Embryonic facial prominence (tissue), 1 donor: ENCODE measurements around the gene RSU1.
"Not testable (repeated sequence)": the region's sequence is repeated elsewhere in the genome, so short reads cannot be mapped to it uniquely, and the experiment has no call there.

Experiments used
- DNase-seq: peaks from one replicate; pipeline ENCODE4 v3.0.0-alpha.2; 2016; ENCODE audit errors: extremely low spot score

The RSU1 gene

DNA sequence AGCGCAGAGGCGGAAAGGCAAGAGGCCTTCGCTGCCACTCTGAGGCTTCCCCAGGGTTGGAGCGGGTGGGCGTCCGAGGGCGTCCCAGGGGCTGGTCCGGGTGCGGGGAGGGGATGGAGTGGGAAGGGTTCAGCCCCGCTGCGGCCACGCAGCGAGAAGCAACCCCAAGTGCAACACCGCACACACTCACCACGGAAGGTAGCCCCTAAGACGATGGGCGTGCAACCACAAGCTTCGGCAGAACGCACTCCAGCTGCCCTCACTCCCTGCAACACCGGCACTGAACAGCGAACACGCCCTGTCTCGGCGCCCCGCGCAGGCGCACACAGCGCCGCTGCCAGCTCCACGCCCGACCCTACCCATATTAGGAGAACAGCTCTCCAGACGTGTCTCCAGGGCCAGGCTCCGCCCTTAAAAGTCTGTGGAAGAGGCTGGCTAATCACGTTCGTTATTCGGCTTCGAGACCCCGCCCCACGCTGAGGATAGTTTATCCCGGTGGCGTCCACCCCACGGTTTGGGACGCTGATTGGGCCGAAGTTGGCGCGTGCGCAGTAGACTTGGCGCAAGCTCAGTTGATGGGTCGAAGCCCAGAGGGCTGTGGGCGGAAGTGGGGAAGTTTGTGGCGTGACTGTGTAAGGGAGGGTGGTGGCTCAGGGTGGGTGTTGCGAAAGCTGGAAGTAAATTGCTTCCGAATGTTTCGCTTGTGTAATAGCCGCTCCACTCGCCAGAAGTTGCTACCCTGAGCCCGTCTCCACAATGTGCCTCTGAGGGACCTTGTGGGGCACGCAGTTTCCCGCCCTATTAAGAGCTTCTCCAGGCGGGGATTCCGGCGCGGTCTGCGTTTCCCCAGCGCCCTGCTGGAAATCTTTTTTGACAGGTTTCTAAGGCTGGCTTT is at the start of gene RSU1:
Gene RSU1 (minus strand): TSS at position 300 of the 895 bp plus-strand sequence. CDS start 343 bp downstream, outside the sequence.
- peak; percentile 99 for DNase-seq

DNA sequence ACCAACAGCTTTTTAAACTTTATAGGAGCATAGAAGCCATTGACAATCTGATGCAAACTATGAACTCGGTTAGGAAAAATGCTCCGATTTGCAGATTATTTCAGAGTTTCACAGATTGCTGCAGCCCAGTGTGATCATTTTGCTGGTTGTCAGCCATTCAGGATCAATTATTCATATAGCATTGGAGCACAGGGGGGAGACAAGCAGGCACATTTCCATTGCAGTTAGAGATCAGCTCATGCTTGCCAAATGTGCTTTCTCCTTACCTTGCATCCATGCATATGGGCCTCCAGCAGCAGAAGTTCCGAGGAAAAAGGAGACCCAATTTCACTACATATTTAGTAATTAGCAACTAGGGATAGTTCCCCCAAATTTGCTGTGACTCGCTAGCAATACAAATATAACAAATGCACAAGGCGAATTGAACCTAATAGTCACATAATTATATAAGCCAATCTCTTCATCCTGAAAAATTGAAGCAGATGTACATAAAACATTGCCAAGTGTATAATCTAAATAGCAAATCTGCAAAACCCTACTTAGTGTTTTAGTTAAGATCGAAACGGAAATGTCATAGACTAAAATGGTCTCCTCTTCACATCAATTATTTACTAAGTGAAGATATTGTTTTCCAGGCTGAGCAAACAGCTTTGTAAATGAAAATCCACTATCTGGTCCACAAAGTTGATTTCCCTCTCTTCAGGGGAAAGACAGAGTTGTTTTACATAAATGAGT is 49.5 kb upstream of the RSU1 start:
- DNase-seq = no peak

- DNase-seq = no peak
These were observed 48.5 kb upstream of the RSU1 start for GRCh38 chr10:16865766-16866165.

DNA sequence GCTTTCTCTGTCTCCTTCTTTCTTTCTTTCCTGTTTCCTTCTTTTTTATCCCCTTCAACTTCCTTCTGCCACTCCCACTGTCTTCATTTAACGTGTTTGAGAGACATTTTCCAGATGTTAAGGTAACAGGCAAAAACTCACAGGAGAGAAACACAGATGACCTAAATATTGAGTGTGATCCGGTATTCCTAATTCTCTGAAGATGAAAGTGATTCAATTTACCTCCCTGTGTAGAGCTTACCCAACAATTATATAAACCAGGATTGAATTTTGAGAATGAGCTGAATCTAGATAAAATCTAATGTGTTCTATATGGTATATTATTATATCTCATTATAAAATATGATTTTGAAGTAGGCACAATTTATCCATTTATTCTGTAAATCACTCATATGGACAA is 46.5 kb upstream of the RSU1 start:
- DNase-seq = no peak

DNA sequence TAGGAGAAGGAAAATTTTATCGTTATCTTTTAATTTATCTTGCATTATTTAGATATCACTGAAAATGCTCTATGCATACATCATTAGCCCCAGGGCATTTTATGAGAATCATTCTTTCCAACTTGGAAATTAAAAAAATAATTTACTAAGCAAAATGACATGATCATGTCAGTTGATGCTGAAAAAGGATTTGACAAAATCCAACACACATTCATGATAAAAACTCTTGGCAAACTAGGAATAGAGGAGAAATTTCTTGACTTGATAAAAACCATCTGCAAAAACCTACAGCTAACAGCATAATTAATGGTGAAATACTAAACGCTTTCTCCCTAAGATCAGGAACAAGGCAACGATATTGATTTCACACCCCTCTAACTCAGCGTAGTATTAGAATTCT is 40.2 kb upstream of the RSU1 start:
- DNase-seq = no peak

DNA sequence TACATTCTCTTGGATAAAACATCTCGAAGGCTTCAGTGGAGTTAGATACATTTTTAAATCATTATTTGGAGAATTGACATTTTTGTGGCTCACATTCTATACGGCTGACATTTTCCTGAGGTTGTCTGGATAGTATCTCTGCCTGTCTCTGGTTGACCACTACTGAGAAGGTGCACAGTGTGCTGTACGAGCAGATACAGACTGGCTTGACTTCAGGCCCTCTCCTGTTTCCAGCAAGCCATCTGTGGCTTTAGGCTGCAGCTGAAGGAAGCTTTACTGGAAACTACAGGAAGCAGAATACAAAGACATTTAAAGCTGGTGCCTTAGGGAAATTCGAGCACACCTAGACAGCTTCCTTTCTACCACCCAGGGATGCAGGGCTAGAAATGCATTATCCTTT is 39.3 kb upstream of the RSU1 start:
- no peak for DNase-seq

GRCh38 chr10:16856092-16856491 is 38.9 kb upstream of the RSU1 start:
- DNase-seq = no peak

- DNase-seq = no peak
These were observed 37.4 kb upstream of the RSU1 start for GRCh38 chr10:16854623-16855022.

- no peak for DNase-seq
These were observed 36.6 kb upstream of the RSU1 start for GRCh38 chr10:16853809-16854208.

DNA sequence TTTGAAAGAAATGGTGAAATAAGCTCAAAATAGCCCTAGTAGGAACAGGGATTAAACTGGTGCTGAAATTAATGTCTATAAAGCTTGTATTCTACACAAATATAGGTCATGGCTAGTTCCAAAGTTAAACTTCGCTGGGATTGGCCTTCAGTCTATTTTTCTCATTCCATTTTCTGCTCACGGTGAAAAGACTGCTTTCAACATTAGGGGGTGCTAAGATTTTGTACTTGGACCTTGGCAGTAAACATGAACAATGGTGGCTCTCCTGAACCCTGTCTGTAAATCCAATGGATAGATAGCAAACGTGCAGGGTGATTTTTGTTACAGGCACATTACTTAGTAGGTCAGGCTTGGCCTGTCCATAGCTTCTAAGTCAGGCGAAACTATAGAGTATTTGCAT is 36.0 kb upstream of the RSU1 start:
- peak; percentile 42 for DNase-seq

- no peak for DNase-seq
These were observed 35.4 kb upstream of the RSU1 start for GRCh38 chr10:16852624-16853023.

GRCh38 chr10:16848562-16849154 is 31.4 kb upstream of the RSU1 start:
- DNase-seq = no peak

- DNase-seq = no peak
These were observed 30.4 kb upstream of the RSU1 start for GRCh38 chr10:16847644-16848043.

GRCh38 chr10:16845248-16845647 is 28.0 kb upstream of the RSU1 start:
- no peak for DNase-seq

GRCh38 chr10:16843252-16843870 is 26.1 kb upstream of the RSU1 start:
- DNase-seq = peak; percentile 53

DNA sequence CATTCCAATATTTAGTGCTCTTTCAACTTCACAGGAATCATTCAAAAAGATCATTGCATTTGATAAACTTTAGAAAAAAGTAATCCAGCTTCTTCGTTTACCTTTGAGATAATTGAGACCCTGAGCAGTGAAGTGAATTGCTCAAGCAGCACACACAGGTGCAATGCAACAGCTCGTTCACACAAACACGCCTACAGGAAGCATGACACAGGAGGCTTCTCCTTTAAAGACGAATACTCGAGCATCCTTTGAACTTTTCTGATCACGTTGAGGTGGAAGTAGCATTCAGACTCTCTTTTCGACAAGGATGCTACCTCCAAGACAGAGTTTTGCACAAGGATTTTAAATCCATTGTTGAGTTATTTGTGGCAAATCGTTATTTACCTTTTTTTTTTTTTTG is 18.0 kb upstream of the RSU1 start:
- DNase-seq = no peak

GRCh38 chr10:16832351-16833080 is 15.3 kb upstream of the RSU1 start:
- peak; percentile 71 for DNase-seq

- DNase-seq = no peak
These were observed 11.5 kb upstream of the RSU1 start for GRCh38 chr10:16828701-16829175.

DNA sequence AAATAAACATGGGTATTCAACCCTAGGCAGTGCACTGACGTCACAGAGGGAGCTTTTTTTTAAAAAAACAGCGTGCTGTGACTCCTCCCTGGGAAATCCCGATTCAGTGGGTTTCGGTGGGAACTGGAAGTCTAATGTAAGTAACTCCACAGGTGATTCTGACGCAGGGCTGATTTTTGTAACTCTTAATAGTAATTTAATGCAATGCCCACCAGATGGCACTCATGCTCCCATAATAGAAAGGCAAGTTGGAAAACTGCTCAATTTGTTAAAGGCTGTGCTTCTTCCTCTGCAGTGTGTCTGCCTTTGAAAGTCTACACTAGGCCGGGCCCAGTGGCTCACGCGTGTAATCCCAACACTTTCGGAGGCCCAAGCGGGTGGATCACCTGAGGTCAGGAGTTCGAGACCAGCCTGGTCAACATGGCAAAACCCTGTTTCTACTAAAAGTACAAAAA is 10.9 kb upstream of the RSU1 start:
- peak; percentile 63 for DNase-seq

DNA sequence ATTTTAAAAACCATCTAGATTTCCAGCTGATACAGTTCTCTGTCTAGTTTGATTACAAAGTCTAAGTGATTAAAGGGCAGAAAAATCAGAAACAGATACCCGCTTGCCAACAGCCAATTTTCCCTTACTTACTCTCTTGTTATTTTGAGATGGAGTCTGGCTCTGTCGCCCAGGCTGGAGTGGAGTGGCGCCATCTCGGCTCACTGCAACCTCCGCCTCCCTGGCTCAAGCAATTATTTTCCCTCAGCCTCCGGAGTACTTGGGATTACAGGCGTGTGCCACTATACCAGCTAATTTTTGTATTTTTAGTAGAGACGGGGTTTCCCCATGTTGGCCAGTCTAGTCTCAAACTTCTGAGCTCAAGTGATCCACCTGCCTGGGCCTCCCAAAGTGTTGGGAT is 10.2 kb upstream of the RSU1 start:
- not testable (repeated sequence) for DNase-seq

- no peak for DNase-seq
These were observed 5.6 kb upstream of the RSU1 start for GRCh38 chr10:16822726-16823360.
